ENCODE measurements around the gene RUNX3.

Gene RUNX3

GRCh38 chr1:24902471-24902891, 27.6 kb downstream of the RUNX3 start:
- H3K4me3 ChIP-seq (ENCODE audit: low read depth, low read length), result no peak overlapping the region

GRCh38 chr1:24901791-24902470, 28.1 kb downstream of the RUNX3 start:
- TF ChIP-seq CTCF (IDR thresholded peaks at IDR 0.05; ENCODE audit: borderline replicate concordance, insufficient read depth, low read depth, low read length), result no peak
- no peak overlapping the region for H3K4me3 ChIP-seq (ENCODE audit: low read depth, low read length)

More at GRCh38 chr1:24902471-24902891, 27.6 kb downstream of the RUNX3 start:
- TF ChIP-seq CTCF (IDR thresholded peaks at IDR 0.05; ENCODE audit: borderline replicate concordance, insufficient read depth, low read depth, low read length), result no peak

- TF ChIP-seq CTCF (IDR thresholded peaks at IDR 0.05; ENCODE audit: borderline replicate concordance, insufficient read depth, low read depth, low read length), result no peak
Observed at GRCh38 chr1:24900985-24901781, 28.9 kb downstream of the RUNX3 start.

GRCh38 chr1:24900486-24900849, 29.6 kb downstream of the RUNX3 start:
- no peak for TF ChIP-seq CTCF (IDR thresholded peaks at IDR 0.05; ENCODE audit: borderline replicate concordance, insufficient read depth, low read depth, low read length)

More at GRCh38 chr1:24900985-24901781, 28.9 kb downstream of the RUNX3 start:
- H3K4me3 ChIP-seq (ENCODE audit: low read depth, low read length), result no peak overlapping the region

GRCh38 chr1:24899581-24900485, 30.2 kb downstream of the RUNX3 start:
- H3K4me3 ChIP-seq (ENCODE audit: low read depth, low read length), result no peak overlapping the region
- TF ChIP-seq CTCF (IDR thresholded peaks at IDR 0.05; ENCODE audit: borderline replicate concordance, insufficient read depth, low read depth, low read length), result no peak

More at GRCh38 chr1:24900486-24900849, 29.6 kb downstream of the RUNX3 start:
- no peak overlapping the region for H3K4me3 ChIP-seq (ENCODE audit: low read depth, low read length)

- no peak for TF ChIP-seq CTCF (IDR thresholded peaks at IDR 0.05; ENCODE audit: borderline replicate concordance, insufficient read depth, low read depth, low read length)
- H3K4me3 ChIP-seq (ENCODE audit: low read depth, low read length), result no peak overlapping the region
Observed at GRCh38 chr1:24898909-24899439, 31.1 kb downstream of the RUNX3 start.
